BJ (cell line): ENCODE results near the gene SPOCD1. TPM values are rescaled to one million over a fixed set of nuclear protein-coding genes. Genes with fewer than 3 reads are reported as not detected.

Experiments
- CTCF ChIA-PET: fragments of 350-600 bp; formaldehyde crosslinking; extraction: SDS; loops from one replicate; lab custom pipeline; 2021; ENCODE audit warnings: antibody characterized with exemption, inconsistent platforms; lab: Yijun Ruan, JAX
- POLR2A ChIA-PET: fragments of 300-600 bp; sonication (Branson Sonifier 250); formaldehyde crosslinking; extraction: SDS; loops from one replicate; lab custom pipeline; 2021; ENCODE audit warnings: antibody characterized with exemption; lab: Charles Lee
- DNase-seq: peaks from one replicate; pipeline ENCODE4 v3.0.0-alpha.2; 2011; ENCODE audit warnings: low read depth
- H3K27me3 ChIP-seq: 2 replicates; pipeline ENCODE4 v1.6.0; 2011; ENCODE audit warnings: low read length; ENCODE audit not compliant: control insufficient read depth, insufficient read depth
- H3K36me3 ChIP-seq: 2 replicates; pipeline ENCODE4 v1.5.1; 2011; ENCODE audit warnings: low read length; ENCODE audit not compliant: control insufficient read depth, insufficient read depth
- H3K4me3 ChIP-seq: 2 replicates; pipeline ENCODE4 v1.5.1; 2011; ENCODE audit warnings: low read depth, mild to moderate bottlenecking, control low read depth, low read length
- polyA plus RNA-seq: library from polyadenylated mRNA; depleted of rRNA; stranded (reverse); fragments of >200 nt; gene quantifications from 2 replicates; pipeline ENCODE4 v1.2.3, GENCODE V29; 2011
- TF ChIP-seq, protein P1 (sequence below): IDR thresholded peaks from 2 replicates; pipeline ENCODE4 v1.5.1; 2011; ENCODE audit warnings: low read depth, mild to moderate bottlenecking, control low read depth, inconsistent platforms, low read length, moderate library complexity; ENCODE audit not compliant: insufficient read depth

SPOCD1 gene
- polyA plus RNA-seq, 1 experiment = 169 TPM

DNA sequence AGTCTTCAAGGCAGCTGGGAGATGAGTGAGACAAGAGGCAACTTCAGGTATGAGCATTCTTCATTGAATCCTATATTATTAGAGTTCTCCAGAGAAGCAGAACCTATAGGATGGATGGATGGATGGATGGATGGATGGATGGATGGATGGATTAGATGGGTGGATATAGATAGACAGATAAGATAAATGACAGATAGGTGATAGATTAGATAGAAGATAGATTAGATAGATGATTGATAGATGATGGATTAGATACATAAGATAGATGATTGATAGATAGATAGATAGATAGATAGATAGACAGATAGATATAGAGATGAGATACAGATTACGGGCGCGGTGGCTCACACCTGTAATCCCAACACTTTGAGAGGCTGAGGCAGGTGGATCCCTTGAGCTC, 43.2 kb upstream of the SPOCD1 start:
- CTCF ChIA-PET = interaction anchor here (1.2 kb wide), 1 partner anchor 43 kb away, joined by 3 read pairs; the partner anchor contains the start of gene SPOCD1
- Histone ChIP-seq H3K36me3 (no peaks in the 10 kb centered on the region), H3K4me3 (no peak overlapping the region), H3K27me3 (no peaks in the 10 kb centered on the region; the same call in 1 of the 2 replicates)
- no peak for DNase-seq
- POLR2A ChIA-PET = no interaction called here
- TF ChIP-seq, protein P1, sequence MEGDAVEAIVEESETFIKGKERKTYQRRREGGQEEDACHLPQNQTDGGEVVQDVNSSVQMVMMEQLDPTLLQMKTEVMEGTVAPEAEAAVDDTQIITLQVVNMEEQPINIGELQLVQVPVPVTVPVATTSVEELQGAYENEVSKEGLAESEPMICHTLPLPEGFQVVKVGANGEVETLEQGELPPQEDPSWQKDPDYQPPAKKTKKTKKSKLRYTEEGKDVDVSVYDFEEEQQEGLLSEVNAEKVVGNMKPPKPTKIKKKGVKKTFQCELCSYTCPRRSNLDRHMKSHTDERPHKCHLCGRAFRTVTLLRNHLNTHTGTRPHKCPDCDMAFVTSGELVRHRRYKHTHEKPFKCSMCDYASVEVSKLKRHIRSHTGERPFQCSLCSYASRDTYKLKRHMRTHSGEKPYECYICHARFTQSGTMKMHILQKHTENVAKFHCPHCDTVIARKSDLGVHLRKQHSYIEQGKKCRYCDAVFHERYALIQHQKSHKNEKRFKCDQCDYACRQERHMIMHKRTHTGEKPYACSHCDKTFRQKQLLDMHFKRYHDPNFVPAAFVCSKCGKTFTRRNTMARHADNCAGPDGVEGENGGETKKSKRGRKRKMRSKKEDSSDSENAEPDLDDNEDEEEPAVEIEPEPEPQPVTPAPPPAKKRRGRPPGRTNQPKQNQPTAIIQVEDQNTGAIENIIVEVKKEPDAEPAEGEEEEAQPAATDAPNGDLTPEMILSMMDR = no peak

DNA sequence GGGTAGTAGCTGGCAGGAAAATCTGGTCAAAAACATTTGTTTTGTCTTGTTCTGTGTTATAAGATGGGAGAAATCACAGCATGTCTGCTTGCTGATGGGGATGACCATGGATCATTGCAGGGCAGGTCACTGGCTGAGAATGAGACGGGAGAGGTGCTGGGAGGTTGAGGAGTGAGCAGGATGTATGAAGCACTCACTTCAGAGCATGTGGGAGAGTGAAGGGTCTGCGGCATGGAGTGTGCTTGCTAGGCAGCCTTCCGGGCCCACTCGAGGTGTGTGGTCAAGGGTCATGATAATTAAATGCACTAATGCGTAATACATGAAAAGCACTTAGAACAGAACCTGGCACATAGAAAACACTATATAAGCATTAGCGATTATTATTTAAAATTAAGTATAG, 42.0 kb upstream of the SPOCD1 start:
- TF ChIP-seq, protein P1 = no peak
- ChIA-PET POLR2A (no interaction called here), CTCF (no interaction called here)
- H3K27me3 ChIP-seq = no peaks in the 10 kb centered on the region; the same call in 1 of the 2 replicates
- no peak for DNase-seq
- no peaks in the 10 kb centered on the region for H3K36me3 ChIP-seq
- H3K4me3 ChIP-seq = no peak overlapping the region

DNA sequence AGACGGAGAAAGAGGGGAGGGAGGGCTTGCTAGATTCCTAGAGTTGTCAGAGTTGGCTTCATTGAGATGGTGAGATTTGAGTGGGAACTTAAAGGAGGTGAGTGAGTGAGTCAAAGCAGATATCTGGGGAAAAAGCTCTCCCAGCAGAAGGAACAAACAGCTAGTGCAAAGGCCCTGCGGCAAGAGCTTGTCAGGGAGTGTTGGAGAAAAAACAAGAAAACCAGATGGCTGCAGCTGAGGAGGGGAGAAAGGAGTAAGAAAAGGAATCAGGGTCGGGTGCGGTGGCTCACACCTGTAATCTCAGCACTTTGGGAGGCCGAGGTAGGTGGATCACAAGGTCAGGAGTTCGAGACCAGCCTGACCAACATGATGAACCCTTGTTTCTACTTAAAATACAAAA, 40.3 kb upstream of the SPOCD1 start:
- TF ChIP-seq, protein P1 = no peak
- H3K36me3 ChIP-seq = no peaks in the 10 kb centered on the region
- no peak overlapping the region for H3K4me3 ChIP-seq
- no peaks in the 10 kb centered on the region for H3K27me3 ChIP-seq
- POLR2A ChIA-PET = no interaction called here
- DNase-seq = no peak
- CTCF ChIA-PET = no interaction called here

DNA sequence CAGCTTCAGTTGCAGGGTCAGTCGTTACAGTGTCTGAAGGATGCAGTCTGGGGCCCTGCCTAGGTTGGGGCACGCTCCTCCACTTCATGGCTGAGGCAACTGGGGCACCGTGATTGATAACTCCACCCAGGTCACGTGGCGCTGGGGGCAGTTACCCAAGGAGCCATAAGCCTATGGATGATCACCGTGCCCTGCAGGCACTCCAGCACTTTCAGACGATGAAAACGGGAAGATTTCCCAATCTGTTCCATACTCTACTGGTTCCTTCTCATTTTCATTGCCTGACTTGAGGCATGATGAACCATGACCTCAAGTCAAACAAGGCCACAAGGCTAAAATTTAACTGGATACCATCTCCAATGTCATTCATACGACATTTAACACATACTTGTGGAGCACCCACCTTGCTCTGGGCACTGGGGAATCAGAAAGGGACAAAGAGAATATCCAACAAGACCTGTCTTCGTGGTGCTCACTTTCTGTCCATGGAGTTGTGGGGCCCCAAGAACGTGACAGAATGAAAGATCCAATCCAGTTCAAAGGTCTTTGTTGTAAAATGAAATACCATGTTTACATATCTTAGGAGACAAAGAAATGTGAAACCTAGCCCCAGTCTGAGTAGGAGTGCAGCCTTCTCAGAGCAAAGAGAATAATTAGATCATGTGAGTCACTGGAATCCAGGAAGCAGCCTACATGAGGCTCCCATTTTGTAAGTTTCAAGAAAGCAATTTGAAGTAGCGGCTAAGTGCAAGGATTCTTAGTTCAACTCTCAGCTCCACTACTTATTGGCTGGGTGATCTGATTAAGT, 39.4 kb upstream of the SPOCD1 start:
- TF ChIP-seq, protein P1 = no peak
- POLR2A ChIA-PET = no interaction called here
- Histone ChIP-seq H3K27me3 (no peaks in the 10 kb centered on the region), H3K36me3 (no peaks in the 10 kb centered on the region), H3K4me3 (no peak overlapping the region)
- no peak for DNase-seq
- CTCF ChIA-PET = no interaction called here

DNA sequence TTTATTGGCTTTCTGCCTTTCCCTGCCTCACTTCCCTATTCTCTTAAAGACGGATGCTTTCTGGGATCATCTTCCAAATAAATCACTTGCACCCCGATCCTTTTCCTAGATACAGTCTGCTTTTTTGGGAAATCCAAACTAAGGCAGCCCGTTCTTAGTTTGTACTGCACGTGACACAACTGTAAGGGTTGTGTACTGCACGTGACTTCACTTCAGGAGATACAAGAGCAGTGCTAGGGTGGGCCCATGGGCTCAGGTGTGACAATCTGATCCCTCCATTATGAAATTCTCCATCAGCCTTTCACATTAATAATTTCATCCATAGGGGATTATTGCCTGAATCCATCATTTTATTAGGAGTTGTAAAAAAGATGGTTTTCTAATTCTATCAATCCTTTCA, 33.8 kb upstream of the SPOCD1 start:
- POLR2A ChIA-PET = no interaction called here
- no peaks in the 10 kb centered on the region for H3K27me3 ChIP-seq
- CTCF ChIA-PET = no interaction called here
- no peaks in the 10 kb centered on the region for H3K36me3 ChIP-seq
- no peak for DNase-seq
- H3K4me3 ChIP-seq = no peak overlapping the region
- TF ChIP-seq, protein P1 = no peak
